CD4-positive, alpha-beta T cell treated with Interleukin-12 subunit alpha and Interleukin-12 subunit beta, for 1 hour (primary cell): ENCODE data around the gene GAB2.
"Not testable (repeated sequence)": the region's sequence is repeated elsewhere in the genome, so short reads cannot be mapped to it uniquely, and the experiment has no call there.

Source experiments
- DNase-seq: peaks from one replicate; pipeline ENCODE4 v3.0.0-alpha.2; 2020

Gene GAB2

DNA sequence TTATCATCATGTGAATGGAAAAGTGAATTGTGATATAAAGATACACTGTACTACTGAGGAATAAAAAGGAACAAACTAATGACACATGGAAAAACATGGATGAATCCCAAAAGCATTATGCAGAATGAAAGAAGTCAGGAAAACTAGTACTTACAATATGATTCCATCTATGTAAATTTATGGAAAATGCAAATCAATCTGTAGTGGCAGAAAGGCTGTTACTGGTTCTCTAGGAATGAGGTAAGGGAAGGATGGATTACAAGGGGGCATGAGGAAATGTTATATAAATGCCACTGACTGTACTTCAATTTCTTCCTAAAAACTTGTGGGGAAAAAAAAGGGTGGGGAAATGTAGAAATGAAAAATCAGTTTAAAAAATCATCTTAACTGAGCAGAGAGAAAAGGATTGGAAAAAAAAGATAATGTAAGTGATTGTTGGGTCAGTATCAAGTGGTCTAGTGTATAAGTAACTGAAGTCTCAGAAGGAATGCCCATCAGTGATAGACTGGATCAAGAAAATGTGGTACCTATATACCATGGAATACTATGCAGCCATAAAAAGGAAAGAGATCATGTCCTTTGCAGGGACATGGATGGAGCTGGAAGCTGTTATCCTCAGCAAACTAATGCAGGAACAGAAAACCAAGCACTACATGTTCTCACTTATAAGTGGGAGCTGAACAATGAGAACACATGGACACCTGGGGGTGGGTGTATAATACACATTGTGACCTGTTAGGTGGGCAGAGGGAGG lies 180.2 kb downstream of the GAB2 start:
- no peak for DNase-seq

DNA sequence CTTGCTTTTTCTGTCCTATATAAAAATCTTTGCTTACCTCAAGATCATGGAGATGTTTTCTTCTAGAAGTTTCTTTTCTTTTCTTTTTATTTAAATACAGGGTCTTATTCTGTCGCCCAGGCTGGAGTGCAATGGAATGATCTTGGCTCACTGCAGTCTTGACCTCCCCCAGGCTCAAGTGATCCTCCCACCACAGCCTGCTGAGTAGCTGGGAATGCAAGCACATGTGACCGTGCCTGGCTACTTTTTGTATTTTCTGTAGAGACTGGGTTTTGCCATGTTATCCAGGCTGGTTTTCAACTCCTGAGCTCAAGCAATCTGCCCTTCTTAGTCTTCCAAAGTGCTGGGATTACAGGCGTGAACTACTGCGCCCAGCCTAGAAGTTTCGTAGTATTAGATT lies 183.6 kb downstream of the GAB2 start:
- no peak for DNase-seq

DNA sequence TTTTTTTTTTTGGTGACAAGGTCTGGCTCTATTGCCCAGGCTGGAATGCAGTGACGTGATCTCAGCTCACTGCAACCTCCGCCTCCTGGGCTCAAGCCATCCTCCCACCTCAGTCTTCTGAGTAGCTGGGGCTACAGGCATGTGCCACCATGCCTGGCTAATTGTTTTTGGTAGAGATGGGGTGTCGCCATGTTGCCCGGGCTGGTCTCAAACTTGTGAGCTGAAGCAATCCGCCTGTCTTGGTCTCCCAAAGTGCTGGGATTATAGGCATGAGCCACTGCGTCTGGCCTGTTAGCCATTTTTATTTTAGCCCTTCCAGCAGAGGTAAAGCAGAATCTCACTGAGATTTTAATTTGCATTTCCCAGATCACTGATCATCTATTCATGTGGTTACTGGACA lies 184.6 kb downstream of the GAB2 start:
- DNase-seq, result not testable (repeated sequence)

DNA sequence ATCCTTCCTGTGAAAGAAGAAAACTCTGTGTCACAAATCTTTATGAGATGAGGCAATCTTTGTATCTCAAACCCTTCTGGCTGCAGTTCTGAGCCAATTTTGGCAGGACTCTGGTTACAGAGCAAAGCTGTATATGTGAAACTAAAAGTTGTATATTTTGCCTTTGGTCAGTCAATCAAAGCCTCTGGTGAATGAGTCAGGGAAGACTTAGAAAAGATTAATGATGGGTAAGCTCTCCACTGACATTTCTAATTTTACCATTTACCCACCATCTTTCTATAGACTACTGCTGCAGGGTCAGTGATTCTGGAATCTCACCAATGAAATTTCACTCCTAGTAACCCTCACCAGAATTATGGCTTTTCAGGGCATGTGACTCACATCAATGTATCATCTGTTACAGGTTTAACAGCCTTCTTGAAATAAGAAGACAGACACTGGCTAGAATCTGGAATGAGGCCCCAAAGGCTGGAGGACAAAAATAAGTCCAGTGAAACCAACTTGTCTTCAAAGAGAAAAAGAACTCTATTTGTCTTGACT lies 185.6 kb downstream of the GAB2 start:
- DNase-seq, result no peak

DNA sequence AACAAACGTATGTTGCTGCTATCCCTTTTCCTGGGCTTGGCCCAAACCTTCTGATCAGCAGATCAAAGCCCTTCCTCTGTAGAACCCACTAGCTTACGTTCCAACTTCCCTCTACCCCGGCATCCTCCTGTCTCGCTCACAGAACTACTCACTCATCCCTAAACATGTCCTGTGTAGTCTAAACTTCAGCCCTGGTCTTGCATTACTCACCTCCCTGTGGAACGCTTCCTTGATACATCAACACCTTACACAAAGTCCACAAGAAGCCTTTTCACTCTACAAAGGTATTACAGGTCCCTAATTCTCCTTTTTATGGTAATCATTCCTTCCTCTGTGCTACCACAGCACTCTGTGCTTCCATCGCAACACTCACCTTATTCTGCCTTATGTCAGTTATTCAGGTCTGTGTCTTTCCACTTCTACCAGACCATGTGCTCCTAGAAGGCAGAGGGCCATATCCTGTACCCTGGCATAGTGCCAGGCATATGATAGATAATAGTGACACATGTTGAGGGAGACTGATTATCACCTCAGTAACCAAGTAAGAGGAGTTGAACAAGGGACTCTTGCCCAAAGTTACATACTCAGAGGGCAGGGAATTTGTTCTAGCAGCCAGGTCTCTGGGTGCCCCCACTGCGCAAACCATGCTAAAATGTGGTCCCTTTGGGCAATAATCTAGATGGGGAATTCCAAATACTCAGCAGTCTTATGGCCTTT lies 187.3 kb downstream of the GAB2 start:
- DNase-seq, result no peak

DNA sequence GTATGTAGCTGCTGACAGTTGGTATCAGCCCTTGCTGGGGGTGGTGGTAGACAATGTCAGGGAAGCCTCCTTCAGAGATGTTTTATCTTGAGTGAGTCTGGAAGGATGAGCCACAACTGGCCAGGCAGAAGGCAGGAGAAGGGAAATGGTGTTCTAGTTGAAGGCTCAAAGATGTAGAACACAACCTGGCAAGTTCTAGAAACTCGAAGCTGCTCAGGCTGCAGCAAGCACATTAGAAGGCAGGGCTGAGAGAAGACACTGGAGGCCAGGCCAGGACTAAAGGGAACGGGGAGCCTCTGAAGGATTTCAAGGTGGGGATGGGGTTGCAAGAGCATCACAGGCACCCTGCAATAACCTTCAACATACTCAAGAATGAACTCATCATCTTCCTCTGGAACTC lies 188.5 kb downstream of the GAB2 start:
- no peak for DNase-seq

DNA sequence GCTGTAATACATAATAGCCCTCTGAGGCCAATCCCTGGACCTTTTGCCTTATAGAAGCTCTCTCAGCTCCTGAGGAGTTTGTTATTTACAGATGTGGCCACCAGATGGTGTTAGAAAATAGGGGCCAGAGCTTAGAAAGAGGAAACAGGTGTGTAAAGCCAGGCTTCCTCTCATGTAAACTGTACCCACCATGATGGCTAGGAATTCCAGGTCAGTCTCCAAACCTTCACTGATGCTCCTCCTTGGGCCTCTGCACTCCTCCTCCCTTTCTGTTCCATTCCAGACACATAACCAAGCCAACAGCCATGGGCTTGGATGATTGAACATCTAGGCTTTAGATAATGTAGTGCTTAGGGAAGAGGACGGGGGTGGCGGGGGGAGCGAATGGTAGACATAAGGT lies 189.2 kb downstream of the GAB2 start:
- peak; percentile 31 for DNase-seq

DNA sequence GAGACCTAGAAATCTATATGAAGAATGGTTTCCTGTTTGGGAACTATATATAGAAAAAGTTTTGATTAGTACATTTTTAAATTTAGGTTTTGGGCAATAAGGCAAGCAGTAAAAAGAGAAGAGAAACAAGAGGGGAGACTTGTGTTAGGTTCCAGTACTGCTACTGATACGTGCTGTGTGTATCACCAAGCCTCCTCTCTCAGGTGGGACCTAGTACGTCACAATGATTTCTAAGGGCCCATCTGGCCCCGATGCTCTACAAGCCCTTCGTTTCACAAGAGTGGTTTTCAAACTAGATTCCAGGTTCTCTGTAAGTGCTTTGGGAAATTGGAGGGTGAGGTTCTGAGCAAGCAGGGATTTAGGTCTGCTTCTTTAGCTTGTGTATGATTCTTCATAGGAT lies 189.7 kb downstream of the GAB2 start:
- no peak for DNase-seq

DNA sequence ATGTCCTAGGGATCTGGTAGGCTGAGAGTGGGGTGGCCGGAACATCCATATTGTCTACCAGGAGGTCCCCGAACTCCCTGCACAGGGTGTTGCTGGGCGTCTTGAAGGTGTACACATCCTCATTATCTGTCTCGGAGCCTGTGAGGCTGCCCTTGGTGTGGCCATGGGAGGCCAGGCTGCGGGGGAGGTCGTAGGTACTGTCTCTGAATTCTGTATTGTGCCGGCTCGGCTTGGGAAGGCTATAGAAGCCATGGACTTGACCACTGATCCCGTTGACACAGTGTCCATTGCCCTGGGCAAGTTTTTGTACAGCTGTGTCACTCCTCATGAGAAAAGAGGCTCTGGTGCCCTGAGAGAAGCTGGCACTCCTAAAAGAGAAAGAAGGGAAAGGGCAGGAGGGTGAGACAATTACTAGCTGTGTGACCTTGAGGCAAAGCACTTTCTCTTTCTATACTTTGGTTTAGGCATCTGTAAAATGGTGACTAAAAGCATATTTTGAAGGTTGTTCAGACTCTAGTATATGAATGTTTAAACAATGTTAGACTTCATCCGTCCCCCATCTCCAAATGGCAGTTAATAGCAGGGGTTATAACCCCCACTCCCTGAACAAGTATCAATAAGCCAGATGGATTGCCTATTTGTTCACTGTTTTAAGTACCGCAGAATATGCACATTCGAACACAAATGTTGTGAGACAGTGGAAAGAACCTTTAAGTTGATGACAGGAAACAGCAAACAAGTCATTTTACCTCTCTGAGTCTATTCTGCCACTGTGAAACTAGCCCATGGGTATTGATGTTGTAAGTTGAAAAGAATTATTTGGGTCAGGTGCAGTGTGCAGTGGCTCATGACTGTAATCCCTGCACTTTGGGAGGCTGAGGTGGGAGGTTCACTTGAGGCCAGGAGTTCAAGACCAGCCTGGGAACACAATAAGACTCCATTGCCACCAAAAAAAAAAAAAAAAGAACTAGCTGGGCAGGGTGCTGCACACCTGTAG lies 190.6 kb downstream of the GAB2 start:
- no peak for DNase-seq

DNA sequence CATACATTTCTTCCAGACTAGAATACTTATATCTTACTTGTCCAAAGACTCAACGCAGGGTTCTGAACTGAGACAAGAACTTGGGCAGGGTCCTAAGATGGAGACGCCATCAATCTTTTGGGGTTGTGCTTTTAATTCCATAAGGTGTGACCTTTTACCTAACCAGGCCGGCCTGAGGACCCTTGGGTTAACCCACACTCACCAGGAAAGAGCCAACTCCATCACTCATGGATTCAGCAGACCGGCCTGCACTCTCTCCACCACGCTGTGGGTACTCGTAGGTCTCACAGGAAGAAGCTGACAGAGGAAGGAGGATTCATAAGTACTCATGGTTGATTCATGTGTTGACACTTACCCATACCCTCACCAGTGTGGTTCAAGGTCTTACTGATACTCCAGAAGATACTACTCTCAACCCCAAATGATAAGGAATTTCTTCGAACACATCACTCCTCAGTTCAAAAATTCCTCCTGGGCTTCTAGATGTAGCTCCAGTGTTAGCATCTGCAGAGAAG lies 192.7 kb downstream of the GAB2 start:
- no peak for DNase-seq

DNA sequence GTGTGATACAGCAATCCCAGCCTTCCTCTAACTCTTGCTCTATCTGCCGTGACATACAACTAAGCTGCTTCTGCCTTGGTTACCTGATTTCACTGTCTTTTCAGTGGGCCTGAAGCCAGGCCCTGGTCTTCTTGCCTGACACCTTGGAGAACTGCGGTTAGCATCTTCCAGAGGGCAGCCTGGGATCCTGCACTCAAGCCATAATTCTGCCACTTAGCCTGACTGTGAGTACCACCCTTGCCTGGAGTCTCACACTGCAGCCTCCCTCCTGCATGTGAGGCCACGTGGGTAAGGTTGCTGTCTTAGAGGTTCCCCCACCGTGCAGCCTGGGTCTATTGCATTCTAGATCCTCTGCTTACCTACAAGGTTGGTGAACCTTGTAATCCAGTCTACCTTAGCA lies 193.1 kb downstream of the GAB2 start:
- no peak for DNase-seq

DNA sequence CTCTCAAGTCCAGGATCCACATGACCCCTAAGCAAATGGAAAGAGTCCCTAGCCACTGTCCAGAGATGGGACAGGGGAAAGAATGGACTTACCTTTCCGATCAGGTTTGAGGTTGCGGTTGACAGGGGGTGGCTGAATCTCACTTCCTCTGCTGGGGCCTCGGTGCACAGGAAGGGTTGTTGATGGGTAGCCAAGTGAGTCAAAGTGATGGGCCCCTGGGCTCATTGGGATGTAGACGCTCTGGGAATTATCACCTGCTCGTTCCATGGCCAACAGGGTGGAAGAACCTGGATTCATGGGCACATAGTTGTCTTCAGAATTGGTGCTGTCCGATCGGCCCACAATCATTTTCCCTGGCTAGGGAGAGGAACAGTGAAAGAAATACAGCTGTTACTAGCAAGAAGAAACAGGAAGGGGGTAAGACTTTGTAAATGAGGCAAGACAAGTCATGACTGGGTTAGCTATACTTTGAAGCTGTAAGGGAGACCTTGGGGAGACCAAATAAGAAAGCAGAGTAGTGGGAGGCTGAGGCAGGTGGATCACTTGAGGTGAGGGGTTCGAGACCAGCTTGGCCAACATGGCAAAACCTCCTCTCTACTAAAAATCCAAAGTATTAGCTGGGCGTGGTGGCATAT lies 194.2 kb downstream of the GAB2 start:
- no peak for DNase-seq

DNA sequence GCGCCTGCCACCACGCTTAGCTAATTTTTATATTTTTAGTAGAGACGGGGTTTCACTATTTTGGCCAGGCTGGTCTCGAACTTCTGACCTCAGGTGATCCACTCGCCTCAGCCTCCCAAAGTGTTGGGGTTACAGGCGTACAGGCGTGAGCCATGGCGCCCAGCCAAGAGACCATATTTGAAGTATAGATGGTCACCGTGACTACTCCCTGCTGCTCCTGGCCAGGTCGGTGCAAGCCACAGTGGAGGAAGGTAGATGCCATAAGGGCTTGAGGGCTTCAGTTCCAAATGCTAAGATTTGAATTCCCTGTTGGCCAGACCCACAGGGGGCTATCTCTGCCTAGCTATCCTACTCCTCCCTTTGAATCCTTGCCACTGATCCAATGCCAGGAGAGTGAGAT lies 194.9 kb downstream of the GAB2 start:
- not testable (repeated sequence) for DNase-seq

DNA sequence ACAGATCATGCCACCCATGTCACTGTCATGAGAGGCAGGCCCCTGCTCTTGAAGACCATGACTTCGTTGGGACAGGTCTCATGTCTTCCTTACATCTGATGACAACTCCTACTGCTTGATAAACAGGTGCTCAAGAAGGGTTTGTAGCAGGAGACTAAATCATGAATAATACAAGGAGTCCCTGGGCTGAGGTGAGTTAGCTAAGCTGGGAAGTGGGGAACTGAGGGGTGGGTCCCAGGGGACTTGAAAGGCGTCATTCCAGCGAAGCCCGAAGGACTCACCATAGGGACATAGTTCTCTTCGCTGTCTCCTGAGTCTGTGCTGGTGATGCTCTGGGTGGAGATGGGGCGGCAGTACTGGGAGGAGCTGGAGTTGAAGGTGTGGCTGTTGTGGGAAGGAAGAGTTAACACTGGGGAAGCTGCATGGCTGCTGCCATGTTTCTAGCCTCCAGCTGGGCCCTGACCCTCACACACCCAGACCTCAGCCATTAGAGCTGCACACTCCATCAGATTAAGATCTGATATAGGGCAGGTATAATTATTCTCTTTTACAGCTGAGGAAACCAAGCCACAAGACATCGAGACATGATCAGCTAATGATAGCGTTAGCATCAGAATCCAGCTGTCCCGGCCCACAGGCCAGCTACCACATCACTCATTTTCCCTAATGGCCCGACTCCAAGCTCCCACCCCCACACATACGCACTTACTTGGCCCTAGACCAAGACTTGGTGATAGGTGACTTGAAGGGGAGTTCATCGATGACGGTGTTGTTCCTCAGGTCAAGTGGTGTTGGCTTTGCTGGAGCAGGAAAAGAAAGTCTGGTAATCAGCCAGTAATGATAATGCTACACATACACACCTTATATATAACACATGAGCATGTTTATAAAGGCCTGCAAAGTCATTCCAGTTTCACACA lies 196.0 kb downstream of the GAB2 start:
- DNase-seq, result no peak

DNA sequence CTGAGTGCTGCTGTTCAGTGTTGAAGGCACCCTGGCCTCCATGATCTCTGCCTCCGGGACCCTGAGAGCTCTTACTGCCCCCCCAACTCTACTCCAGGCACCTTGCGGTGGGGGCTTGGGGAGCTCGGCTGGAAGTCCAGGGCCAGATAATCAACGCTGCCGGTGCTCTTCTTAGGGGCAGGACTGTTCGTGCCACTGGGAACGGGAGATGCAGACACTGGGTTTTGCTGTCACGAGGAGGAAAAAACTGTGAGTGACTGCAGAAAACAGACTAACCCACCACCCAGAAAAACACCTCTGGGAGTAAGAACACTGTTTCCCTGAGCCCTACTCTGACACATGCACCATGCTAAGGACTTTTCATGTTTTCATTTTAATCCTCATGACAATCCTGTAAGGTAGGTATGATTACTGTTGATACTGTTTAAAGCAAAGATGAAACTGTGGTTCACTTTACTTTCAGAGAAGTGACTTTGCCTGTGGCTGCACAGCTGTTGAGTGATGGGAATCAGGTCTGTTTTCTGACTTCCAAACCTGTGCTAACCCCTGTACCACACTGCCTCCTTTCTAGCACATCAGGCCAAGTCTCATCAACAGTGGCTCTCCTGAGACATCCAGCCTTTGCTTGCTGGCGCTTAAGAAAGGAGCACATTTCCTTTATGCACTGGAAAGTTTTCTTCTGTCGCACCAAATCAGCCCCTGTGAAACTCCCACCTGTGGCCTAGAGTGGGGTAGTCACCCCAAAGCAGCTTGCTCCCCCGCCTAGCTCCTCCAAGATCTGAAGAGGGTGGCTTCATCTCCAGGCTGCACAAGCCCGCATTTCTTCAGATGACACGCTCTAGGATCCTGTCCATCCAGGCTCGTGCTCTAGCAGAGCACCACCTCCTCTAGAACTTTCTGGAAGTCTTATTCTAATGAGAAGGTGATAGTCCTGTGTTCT lies 197.1 kb downstream of the GAB2 start:
- no peak for DNase-seq

DNA sequence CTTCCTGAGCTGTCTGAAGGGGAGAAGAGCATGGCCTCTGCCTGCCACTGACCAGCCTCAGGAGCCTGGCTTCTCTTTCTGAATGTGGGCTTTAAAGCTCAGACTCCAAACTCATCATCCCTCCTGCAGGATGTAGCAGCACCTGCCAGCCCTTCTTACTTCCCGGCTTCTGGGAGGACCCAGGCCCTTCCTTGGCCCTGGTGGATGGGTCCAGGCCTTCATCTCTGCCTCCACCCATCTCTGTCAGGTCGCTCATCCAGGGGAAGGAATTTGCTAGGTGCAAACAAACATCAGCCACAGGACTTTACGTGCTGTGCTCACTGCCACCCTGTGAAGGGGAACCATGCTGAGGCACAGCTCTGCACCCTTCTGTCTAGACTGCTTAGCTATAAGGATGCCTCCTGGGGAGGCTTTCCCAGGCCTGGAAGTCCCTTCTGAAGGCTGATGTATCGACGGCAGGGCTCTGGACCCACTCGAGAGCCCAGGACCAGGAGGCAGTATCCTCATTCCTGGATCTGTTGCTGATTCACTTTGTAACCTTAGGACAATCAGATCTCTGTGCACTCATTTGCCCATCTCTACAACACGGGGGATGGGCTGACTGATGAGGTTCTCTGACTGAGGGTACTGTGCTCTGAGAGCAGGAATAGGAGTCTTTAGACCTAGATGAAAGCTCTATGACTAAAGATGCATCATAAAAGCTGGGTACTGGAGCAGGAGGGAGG lies 198.0 kb downstream of the GAB2 start:
- no peak for DNase-seq

DNA sequence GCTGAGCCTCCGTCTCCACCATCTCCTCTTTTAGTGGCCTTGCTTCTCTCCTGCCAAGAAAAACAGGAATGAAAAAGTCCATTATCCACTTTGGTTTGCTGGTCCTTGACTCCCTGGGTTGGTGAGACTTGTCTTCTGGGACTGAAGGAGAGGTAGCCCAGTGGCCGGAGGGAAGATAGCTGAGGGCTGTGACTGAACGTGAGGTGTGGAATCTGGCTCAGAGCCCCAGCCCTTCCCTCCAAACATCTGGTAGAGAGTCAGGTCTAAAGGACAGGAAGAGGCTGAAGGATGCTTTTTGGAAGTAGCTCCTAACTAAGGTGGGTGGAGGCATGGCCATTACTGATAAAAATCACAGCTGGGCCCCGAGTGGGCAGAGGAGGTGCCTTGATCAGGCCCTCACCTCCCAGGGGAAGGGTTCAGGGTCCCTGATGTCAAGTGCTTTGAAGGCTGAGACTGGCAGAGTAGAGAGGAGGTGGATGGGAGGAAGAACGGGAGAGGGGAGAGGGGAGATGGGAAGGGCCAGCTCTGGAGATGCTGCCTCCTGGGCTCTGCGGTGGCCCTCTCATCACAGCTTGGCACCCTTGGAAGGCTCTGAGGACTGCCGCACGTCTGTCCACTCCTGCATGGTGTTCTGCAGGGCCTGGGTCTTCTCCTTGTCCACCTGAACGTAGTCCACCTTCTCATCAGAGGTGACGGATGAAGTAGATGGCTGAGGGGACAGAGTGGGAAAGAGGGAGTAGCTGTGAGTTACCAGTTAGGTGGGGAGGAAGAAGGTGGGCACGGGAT lies 198.7 kb downstream of the GAB2 start:
- no peak for DNase-seq
